ENCODE measurements around the gene VILL.

The VILL gene

DNA sequence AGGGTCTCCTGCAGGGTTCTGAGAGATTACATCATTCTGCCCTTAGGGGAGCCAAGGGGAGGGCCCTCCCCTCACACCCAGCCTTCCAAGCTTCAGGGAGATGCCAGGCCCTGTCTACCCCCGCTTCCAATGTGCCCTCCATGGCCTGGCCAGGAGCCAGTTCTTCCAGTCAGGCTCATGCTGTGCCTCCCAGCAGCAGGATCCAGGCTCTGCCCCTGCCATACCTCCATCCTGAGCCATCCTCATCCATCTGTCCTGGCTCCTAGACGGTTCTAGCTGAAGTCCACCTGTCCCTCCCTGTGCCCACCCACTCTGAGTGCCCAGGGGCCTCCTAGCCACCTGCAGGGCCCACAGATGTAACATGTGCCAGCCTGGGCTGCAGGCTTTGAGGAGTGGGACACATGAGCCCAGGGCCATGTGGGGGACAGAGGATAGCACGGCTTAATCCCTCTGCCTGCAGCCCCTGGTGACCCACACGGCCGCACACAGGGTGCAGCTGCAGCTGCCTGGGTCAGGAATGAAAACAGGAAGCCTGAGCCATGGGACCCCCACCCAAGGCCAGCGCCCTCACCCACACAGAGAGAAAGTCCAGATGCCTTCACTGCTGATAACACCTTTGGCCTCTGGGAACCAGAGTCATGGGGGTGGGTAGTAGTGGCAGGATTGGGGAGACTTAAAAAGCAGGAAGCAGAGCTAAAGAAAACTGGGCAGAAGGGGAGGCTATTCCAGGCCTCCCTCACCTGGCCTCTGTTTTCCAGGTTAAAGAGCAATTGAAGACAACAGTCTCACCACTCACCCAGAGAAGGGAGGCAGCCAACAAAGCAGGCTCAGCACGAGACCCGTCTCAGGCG lies 27.1 kb downstream of the VILL start:
- no peak for DNase-seq (ENCODE audit: insufficient read length, low spot score)
- no peak for TF ChIP-seq POLR2A (IDR thresholded peaks at IDR 0.05; ENCODE audit: low read depth, low read length)
- FAIRE-seq: no peak

DNA sequence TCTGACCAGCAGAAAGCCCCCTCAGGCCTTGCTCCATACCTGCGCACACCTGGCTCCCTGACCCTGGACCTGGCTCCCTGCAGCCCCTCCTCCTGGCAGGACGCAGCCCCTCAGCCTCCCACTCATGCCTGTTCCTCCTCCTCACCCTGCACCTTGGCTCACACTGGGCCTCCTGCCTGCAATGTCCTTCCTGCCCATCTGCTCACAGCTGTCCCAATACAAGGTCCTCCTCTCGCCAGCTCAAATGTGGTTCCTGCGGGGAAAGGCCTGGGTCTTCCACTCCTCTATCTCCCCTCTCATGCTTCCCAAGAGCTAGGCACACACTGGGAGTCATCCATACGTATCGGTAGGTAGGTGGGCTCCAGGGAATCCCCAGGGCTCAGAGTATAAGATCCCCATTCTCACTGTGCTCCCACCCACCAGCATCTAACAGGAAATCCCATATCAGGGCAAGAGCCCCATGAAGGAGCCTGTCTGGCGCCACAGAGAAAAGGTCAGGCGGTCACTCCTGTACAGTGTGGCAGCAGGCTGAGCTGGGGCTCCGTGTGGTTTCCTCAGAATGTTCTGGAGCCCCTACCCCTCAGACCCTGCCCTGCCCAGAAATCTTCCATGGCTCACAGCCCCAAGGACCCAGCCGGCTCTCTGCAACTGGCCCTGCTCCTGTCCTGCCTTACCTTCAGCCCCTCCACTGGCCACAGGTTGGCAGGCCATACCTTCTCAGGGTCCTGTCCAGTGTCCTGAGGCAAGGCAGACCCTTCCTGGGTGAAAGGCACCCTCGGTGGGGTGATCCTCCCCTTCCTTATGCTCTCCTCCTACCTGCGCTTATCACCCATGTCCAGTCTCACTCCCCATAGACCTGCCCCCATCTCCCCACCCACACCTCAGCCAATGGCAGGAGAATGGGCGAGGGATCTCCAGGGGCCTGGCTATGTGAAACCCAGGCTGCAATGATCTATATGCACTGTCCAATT lies 28.0 kb downstream of the VILL start:
- DNase-seq (ENCODE audit: insufficient read length, low spot score) (no peak), FAIRE-seq (no peak)
- TF ChIP-seq POLR2A (IDR thresholded peaks at IDR 0.05; ENCODE audit: low read depth, low read length): no peak

DNA sequence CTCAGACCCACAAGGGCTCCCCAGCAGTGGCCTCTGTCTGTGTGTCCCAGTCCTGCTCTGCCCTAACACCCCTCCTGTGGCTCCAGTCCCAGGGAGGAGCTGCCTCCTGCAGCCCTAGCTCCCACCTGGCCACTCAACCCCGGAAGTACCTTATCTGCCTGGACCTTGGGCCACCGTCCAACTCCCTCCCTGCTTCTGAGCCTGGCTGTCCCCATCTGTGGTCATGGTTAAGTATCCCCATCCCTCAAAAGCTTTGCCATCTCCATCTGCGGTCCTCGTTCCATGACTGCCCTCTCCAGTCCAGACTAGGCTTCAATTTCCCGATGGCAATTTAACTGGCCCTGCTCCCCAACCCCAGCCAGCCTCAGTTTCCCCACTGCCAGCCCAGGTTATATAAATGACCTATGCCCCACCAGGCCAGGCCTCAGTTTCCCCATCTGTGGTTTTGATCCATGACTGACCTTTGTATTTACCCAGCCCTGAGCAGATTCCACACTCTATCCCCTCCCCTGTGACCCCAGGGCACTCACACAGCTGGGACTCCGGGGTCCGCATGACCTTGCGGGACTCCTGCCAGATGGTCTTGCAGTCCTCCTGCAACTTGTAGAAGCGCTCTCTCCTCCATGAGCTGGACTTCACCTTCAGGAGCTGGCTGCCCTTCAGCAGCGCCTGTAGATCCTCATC lies 29.2 kb downstream of the VILL start:
- FAIRE-seq: no peak

DNA sequence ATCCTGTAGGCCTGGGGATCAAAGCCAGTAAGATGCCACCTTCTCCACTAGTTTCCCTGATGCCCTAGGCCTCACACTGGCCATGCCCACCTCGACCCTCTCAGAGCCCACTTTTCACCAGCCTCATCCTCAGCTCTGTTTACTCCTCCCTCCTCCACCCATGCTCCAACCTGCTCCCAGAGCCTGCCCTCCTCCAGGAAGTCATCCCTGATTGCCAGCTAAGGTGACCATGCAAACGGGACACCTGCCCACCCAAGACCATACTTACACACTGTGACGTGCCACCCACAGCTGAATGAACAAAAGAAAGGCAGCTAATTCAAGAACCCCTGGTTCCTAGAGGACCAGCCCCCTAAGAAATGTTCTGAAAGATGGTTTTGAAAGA lies 29.7 kb downstream of the VILL start:
- FAIRE-seq (no peak), DNase-seq (ENCODE audit: insufficient read length, low spot score) (no peak)
- TF ChIP-seq POLR2A (IDR thresholded peaks at IDR 0.05; ENCODE audit: low read depth, low read length): no peak

More for the DNA sequence above, 29.2 kb downstream of the VILL start:
- no peak for TF ChIP-seq POLR2A (IDR thresholded peaks at IDR 0.05; ENCODE audit: low read depth, low read length)
- no peak for DNase-seq (ENCODE audit: insufficient read length, low spot score)

DNA sequence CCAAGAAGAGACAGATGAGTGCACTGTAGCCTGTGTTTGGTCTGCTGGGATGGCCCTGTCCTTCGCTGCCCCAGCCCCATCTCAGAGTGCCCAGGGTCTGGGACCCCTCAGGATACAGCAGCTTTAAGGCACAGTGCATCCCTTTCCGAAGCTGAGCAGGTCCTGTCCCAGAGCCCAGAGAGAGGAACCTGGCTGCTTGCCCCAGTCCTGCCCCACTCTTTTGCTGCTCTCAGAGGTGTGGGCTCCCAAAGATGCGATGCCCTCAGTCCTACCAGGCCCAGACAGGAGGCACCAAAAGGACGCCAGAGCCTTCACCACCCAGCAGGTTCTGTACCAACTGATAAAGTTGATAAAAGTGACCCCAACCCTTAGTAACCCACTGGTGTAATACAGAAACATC lies 30.6 kb downstream of the VILL start:
- FAIRE-seq (no peak), DNase-seq (ENCODE audit: insufficient read length, low spot score) (no peak)
- TF ChIP-seq POLR2A (IDR thresholded peaks at IDR 0.05; ENCODE audit: low read depth, low read length): no peak

DNA sequence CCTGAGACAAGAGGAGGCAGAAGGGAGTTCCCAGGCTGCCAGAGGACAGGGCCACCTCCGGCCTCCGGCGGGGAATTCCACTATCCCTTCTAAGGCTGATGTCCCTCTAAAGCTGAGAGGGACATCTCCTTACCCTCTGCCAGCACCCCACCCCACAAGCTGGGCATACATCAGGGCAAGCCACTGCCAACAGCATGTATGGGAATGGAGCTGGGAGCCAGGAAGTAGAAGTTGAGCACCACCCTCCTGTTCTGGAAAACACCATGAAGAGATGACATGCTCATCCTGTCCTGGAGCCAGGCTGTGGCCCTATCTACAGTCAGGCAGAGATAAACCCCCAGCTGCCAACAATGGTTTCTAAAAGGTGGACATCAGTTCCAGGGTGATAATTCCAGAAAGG lies 31.7 kb downstream of the VILL start:
- no peak for TF ChIP-seq POLR2A (IDR thresholded peaks at IDR 0.05; ENCODE audit: low read depth, low read length)
- DNase-seq (ENCODE audit: insufficient read length, low spot score) (no peak), FAIRE-seq (no peak)

DNA sequence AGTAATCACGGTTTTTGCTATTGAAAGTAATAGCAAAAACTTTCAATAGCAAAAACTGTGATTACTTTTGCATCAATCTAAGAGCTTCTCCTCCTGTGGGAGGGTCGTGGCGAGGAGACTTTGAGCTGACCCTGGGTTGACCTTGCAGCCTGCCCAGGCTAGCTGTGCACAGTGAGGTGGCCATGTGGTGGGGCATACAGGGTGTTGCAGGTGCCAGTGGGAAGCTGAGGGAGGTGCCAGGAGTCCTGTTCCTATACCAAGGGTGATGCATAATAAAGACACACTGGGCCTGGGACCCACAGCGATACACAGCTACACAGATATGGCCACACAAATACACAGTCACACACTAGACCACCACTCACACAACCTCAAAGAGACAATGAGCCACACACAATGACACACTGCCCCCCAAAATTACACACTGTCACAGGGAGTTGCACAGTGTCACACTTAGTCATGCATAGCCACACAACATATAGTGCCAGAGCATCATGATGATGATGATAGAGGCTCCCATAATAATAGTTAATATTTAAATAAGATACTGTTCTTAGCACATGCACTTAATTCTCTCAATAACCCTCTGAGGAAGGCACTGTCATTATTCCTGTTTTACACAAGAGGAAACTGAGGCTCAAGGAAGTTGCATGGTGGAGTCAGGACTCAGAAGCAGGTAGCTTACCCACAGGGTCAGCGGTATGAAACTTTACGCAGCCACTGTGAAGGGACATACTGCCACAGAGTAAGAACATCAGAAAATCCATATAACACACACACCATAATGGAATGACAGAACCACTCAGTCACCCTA lies 32.5 kb downstream of the VILL start:
- TF ChIP-seq POLR2A (IDR thresholded peaks at IDR 0.05; ENCODE audit: low read depth, low read length): no peak
- DNase-seq (ENCODE audit: insufficient read length, low spot score) (no peak), FAIRE-seq (no peak)

DNA sequence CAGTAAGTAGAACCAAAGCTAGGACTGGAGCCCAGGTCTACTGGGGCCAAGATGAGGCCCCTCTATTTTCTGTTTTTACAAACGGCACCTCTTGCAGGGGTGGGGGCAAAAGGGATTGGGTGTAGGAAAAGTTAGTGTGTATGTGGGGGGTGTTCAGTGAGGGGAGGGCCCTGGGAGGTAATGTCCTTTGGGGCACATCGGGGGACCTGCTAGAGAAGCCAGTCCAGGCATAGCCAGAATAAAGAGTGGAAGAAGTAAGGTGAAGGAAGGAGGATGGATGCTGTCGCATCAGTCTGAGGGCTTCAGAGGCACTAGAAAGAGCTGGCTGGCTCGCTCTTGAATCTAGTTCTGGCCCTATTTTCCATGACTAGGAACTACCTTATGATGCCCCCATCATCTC lies 36.3 kb downstream of the VILL start:
- DNase-seq (ENCODE audit: insufficient read length, low spot score): no peak
- TF ChIP-seq POLR2A (IDR thresholded peaks at IDR 0.05; ENCODE audit: low read depth, low read length): no peak
- no peak for FAIRE-seq

DNA sequence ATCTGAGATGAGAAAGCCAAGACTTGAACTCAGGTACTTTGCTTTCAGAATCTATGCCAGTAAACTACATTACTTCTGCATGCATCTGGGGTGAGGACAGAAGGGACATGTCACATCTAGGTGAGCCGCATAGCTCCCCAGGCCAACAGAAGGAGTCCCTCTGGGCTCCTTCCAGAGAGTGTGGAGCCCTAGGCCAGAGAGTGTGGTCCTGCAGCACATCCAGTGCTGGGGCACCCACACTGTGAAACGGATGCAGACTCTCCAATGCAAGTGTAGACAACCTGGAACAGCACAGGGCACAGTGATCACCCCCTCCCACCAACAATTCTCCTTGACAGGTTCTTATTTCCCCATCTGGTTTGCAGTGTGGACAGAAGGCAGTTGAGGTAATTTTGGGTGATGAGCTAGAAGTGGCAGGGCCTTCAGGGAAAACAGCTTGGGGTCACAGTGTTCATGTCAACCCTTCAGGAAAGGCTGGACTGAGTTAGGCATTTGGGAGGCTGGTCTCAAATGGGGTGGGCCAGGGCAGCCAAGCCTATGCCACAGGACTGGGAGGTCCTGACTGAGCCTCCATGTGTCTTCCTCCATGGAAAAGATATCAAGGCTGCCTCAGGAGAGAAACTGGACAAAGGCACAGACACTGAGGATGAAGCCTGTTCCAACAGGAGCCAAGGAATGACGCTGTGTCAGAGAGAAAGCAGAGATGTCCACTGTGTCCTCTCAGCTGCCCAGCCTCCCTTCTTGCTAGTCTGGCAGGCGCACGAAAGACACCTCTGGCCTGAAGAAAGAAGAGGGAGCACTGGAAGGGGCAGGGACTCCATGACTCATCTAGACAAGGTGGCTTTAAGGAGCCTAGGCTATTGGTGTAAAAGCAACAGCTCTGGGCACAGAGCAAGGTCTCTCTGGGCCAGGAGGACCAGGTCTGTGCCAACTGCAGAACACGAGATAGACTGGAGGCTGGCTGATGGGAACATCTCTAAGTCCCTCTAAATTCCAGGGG lies 37.2 kb downstream of the VILL start:
- no peak for DNase-seq (ENCODE audit: insufficient read length, low spot score)
- FAIRE-seq: no peak
- TF ChIP-seq POLR2A (IDR thresholded peaks at IDR 0.05; ENCODE audit: low read depth, low read length): no peak

DNA sequence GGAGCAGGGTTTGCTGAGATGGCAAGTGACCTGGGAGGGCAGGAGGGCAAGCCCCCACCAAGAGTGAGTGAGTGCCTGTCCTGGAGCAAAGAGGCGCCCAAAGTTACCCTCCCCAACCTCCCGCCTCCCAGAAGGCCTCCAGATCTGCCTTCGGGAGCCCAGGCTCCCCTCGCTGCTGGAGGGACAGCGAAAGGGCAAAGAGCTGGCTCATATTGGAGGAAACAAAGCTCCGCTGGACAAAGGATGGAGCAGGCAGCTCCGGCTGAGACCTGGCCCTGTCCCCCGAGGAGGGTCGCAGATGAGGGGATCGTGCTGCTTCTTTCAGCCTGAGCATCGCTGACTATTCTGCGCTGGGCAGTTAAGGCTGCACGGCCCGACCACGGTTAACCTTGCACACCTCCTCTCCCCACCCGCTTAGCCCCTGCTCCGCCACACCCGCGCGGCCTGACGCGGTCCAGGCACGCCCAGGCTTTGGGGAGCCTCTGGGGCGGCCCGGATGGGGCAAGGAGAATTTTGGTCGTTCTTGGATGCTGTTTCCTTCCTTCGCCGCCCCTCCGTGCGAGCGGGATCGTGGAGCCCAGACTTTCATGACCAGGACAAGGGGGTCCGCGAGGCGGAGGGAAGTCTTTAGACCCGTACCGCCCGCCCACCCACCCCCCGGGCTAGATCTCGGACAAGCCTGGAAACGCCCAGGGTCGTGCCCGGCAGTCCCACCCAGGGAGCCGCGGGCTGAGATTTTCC lies 38.2 kb downstream of the VILL start:
- no peak for FAIRE-seq
- no peak for TF ChIP-seq POLR2A (IDR thresholded peaks at IDR 0.05; ENCODE audit: low read depth, low read length)
- no peak for DNase-seq (ENCODE audit: insufficient read length, low spot score)

DNA sequence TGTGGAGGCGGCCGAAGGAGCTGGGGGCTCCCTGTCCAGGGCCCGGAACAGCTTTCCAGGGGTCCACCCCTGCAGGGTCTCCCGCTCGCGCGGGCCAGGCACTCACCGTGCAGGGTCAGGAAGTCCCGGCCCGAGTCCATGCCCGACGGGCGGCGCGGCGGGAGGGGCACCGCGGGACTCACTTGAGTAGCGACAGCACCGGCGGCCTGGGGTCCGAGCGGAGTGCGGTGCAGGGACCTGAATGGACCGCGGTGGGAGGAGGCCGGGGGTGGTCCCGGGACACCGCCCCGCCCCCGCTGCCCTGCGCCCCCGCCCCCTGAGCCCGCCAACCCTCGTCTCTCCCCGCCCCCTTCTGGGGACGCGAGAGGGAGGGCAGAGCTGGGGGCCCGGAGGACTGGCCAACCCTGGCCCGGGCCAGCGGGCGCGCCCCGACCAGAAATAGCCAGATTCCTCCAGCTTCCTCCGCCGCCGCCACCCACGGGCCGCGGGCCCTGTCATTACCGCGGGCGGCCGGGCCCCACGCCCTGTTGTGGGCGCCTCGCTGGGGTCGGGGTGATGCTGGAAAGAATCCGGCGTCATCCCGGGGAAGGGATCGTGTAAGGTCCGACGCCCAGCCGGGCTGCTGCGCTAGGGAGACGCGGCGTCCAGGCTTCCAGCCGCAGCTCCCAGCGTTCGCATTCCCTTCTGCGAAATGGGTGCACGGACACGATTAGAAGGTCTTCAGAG lies 39.0 kb downstream of the VILL start, which contains the start of gene PLCD1:
TSS of gene PLCD1 (minus strand) at position 243 of the 726 bp plus-strand sequence. CDS start at position 140, 103 bp downstream.
- no peak for TF ChIP-seq POLR2A (IDR thresholded peaks at IDR 0.05; ENCODE audit: low read depth, low read length)
- DNase-seq (ENCODE audit: insufficient read length, low spot score) (no peak), FAIRE-seq (no peak)
